ENCODE results near the gene SPCS1. TPM values are rescaled to one million over a fixed set of nuclear protein-coding genes. Genes with fewer than 3 reads are reported as not detected.

SPCS1 gene
- total and polyA plus RNA-seq, 4 donors: 57.2 to 119 (median 90.6) TPM

GRCh38 chr3:52679199-52679538, 26.7 kb upstream of the SPCS1 start:
- Histone ChIP-seq H3K4me3 (ENCODE audit: low read length in 2 of 2) (no peak overlapping the region), H3K27me3 (ENCODE audit: control insufficient read depth in 1 of 2, insufficient read depth in 2 of 2, low read length in 1 of 2) (no peaks in the 10 kb centered on the region), H3K36me3 (ENCODE audit: control insufficient read depth in 1 of 2, insufficient read depth in 2 of 2, low read length in 1 of 2) (peaks cover 2 to 5% of the 10 kb centered on the region in 2 donors), H3K27ac (ENCODE audit: low read depth in 1 of 2, low read length in 2 of 2) (no peak overlapping the region), H3K4me1 (ENCODE audit: control insufficient read depth in 1 of 2, insufficient read depth in 2 of 2, low read length in 2 of 2) (peaks cover 0 to 3% of the 10 kb centered on the region in 2 donors), H3K9me3 (ENCODE audit: control insufficient read depth, low read length) (no peaks in the 10 kb centered on the region)
- no peak for ATAC-seq (ENCODE audit: low FRiP score)
- WGBS, 2 donors: 91 to 95% methylated on average over 3 of the region's 3 CpGs
- no peak for DNase-seq
- intact Hi-C loops (cut with DNase I): no loop called here

DNA sequence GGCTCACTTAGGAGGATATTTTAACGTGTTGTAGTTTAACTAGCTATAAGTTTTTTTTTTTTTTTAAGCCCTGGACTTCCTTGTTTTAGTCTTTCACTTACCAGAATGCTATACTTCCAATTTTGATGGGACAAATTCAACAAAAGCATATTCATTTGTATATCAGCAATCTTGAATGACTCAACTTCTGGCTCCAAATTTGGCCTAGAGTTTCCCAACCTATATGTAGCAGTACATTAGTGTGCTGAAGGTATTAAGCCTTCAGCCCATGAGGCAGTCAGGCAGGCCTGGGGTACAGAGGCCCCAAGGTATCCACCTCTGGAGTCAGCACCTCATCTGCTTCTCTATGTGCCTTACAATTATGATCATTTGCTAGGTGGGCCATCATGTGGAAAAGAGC, 26.1 kb upstream of the SPCS1 start:
- Histone ChIP-seq H3K27me3 (ENCODE audit: control insufficient read depth in 1 of 2, insufficient read depth in 2 of 2, low read length in 1 of 2) (no peaks in the 10 kb centered on the region), H3K36me3 (ENCODE audit: control insufficient read depth in 1 of 2, insufficient read depth in 2 of 2, low read length in 1 of 2) (peaks cover 2 to 5% of the 10 kb centered on the region in 2 donors), H3K27ac (ENCODE audit: low read depth in 1 of 2, low read length in 2 of 2) (no peak overlapping the region), H3K9me3 (ENCODE audit: control insufficient read depth, low read length) (no peaks in the 10 kb centered on the region), H3K4me3 (ENCODE audit: low read length in 2 of 2) (no peak overlapping the region), H3K4me1 (ENCODE audit: control insufficient read depth in 1 of 2, insufficient read depth in 2 of 2, low read length in 2 of 2) (peaks cover 0 to 3% of the 10 kb centered on the region in 2 donors)
- intact Hi-C loops (cut with DNase I): loop anchor here in 1 of 2 donors (5.0 kb wide), 1 partner anchor 217 kb away; the partner anchor contains the start of gene STIMATE
- no peak for ATAC-seq (ENCODE audit: low FRiP score)
- DNase-seq: no peak
- 65 to 80% methylated on average over 1 of the region's 1 CpG for WGBS, 2 donors

GRCh38 chr3:52681596-52681995, 24.3 kb upstream of the SPCS1 start:
- no peak overlapping the region for H3K4me3 ChIP-seq (ENCODE audit: low read length in 2 of 2)
- peaks cover 2 to 5% of the 10 kb centered on the region in 2 donors for H3K36me3 ChIP-seq (ENCODE audit: control insufficient read depth in 1 of 2, insufficient read depth in 2 of 2, low read length in 1 of 2)
- H3K27me3 ChIP-seq (ENCODE audit: control insufficient read depth in 1 of 2, insufficient read depth in 2 of 2, low read length in 1 of 2): no peaks in the 10 kb centered on the region
- H3K27ac ChIP-seq (ENCODE audit: low read depth in 1 of 2, low read length in 2 of 2): no peak overlapping the region
- H3K4me1 ChIP-seq (ENCODE audit: control insufficient read depth in 1 of 2, insufficient read depth in 2 of 2, low read length in 2 of 2): peaks cover 0 to 3% of the 10 kb centered on the region in 2 donors
- ATAC-seq (ENCODE audit: low FRiP score) (no peak), DNase-seq (no peak)
- intact Hi-C loops (cut with DNase I): loop anchor here in 1 of 2 donors (5.0 kb wide), 1 partner anchor 216 kb away; the partner anchor contains the start of gene STIMATE
- no peaks in the 10 kb centered on the region for H3K9me3 ChIP-seq (ENCODE audit: control insufficient read depth, low read length)
- 82 to 89% methylated on average over 3 of the region's 3 CpGs for WGBS, 2 donors

- no peaks in the 10 kb centered on the region for H3K9me3 ChIP-seq (ENCODE audit: control insufficient read depth, low read length)
- peaks cover 2 to 5% of the 10 kb centered on the region in 2 donors for H3K36me3 ChIP-seq (ENCODE audit: control insufficient read depth in 1 of 2, insufficient read depth in 2 of 2, low read length in 1 of 2)
- DNase-seq (no peak), ATAC-seq (ENCODE audit: low FRiP score) (no peak)
- peaks cover 0 to 3% of the 10 kb centered on the region in 2 donors for H3K4me1 ChIP-seq (ENCODE audit: control insufficient read depth in 1 of 2, insufficient read depth in 2 of 2, low read length in 2 of 2)
- intact Hi-C loops (cut with DNase I): loop anchor here in 1 of 2 donors (5.0 kb wide), 1 partner anchor 215 kb away; the partner anchor contains the start of gene STIMATE
- H3K27ac ChIP-seq (ENCODE audit: low read depth in 1 of 2, low read length in 2 of 2): no peak overlapping the region
- no peak overlapping the region for H3K4me3 ChIP-seq (ENCODE audit: low read length in 2 of 2)
- no peaks in the 10 kb centered on the region for H3K27me3 ChIP-seq (ENCODE audit: control insufficient read depth in 1 of 2, insufficient read depth in 2 of 2, low read length in 1 of 2)
These were observed 23.9 kb upstream of the SPCS1 start for GRCh38 chr3:52682016-52682415.

GRCh38 chr3:52683611-52684010, 22.3 kb upstream of the SPCS1 start:
- Histone ChIP-seq H3K27ac (ENCODE audit: low read depth in 1 of 2, low read length in 2 of 2) (no peak overlapping the region), H3K27me3 (ENCODE audit: control insufficient read depth in 1 of 2, insufficient read depth in 2 of 2, low read length in 1 of 2) (no peaks in the 10 kb centered on the region), H3K9me3 (ENCODE audit: control insufficient read depth, low read length) (no peaks in the 10 kb centered on the region), H3K36me3 (ENCODE audit: control insufficient read depth in 1 of 2, insufficient read depth in 2 of 2, low read length in 1 of 2) (peaks cover 0 to 3% of the 10 kb centered on the region in 2 donors), H3K4me3 (ENCODE audit: low read length in 2 of 2) (no peak overlapping the region), H3K4me1 (ENCODE audit: control insufficient read depth in 1 of 2, insufficient read depth in 2 of 2, low read length in 2 of 2) (peaks cover 0 to 3% of the 10 kb centered on the region in 2 donors)
- ATAC-seq (ENCODE audit: low FRiP score) (no peak), DNase-seq (peak; percentile 73 to 79)
- WGBS, 2 donors: 7 to 41% methylated on average over 6 of the region's 6 CpGs
- intact Hi-C loops (cut with DNase I): loop anchor here in 1 of 2 donors (5.0 kb wide), 1 partner anchor 214 kb away; the partner anchor contains the start of gene STIMATE

GRCh38 chr3:52684184-52684583, 21.7 kb upstream of the SPCS1 start:
- Histone ChIP-seq H3K4me1 (ENCODE audit: control insufficient read depth in 1 of 2, insufficient read depth in 2 of 2, low read length in 2 of 2) (peaks cover 0 to 3% of the 10 kb centered on the region in 2 donors), H3K27me3 (ENCODE audit: control insufficient read depth in 1 of 2, insufficient read depth in 2 of 2, low read length in 1 of 2) (no peaks in the 10 kb centered on the region), H3K27ac (ENCODE audit: low read depth in 1 of 2, low read length in 2 of 2) (no peak overlapping the region), H3K36me3 (ENCODE audit: control insufficient read depth in 1 of 2, insufficient read depth in 2 of 2, low read length in 1 of 2) (peaks cover 0 to 7% of the 10 kb centered on the region in 2 donors), H3K4me3 (ENCODE audit: low read length in 2 of 2) (no peak overlapping the region), H3K9me3 (ENCODE audit: control insufficient read depth, low read length) (no peaks in the 10 kb centered on the region)
- ATAC-seq (ENCODE audit: low FRiP score): no peak
- DNase-seq: no peak
- WGBS, 2 donors: 55 to 61% methylated on average over 5 of the region's 5 CpGs
- intact Hi-C loops (cut with DNase I): loop anchor here in 1 of 2 donors (5.0 kb wide), 1 partner anchor 213 kb away; the partner anchor contains the start of gene STIMATE

DNA sequence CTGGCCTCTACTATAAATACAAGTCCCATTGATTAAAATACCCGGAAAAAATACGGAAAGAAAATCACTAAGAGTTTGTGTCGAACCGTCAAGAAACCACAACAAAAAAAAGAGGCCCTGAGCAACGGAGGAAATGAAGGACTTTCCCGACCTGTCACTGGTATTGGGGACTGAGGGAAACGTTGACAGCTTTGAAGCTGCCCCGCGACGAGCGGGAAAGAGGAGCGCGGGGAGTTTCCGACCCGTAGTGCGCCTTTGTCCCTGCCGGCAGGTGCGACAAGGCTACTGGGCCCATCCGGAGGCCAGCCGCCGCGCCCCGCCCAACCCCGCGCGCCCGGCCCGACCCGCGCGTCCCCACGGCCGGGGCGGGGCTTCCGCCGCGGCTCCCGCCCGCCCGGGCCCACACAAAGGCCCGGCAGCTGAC, 20.6 kb upstream of the SPCS1 start:
- peak; percentile 93 for ATAC-seq (ENCODE audit: low FRiP score)
- H3K27ac ChIP-seq (ENCODE audit: low read depth in 1 of 2, low read length in 2 of 2): peak overlapping the region; percentile 72 to 92
- 0 to 1% methylated on average over 20 to 41 of the region's 41 CpGs for WGBS, 2 donors
- H3K27me3 ChIP-seq (ENCODE audit: control insufficient read depth in 1 of 2, insufficient read depth in 2 of 2, low read length in 1 of 2): no peaks in the 10 kb centered on the region
- no peaks in the 10 kb centered on the region for H3K9me3 ChIP-seq (ENCODE audit: control insufficient read depth, low read length)
- intact Hi-C loops (cut with DNase I): no loop called here
- DNase-seq: peak; percentile 84 to 91
- peaks cover 0 to 3% of the 10 kb centered on the region in 2 donors for H3K4me1 ChIP-seq (ENCODE audit: control insufficient read depth in 1 of 2, insufficient read depth in 2 of 2, low read length in 2 of 2)
- peak overlapping the region; percentile 62 to 86 for H3K4me3 ChIP-seq (ENCODE audit: low read length in 2 of 2)
- peaks cover 3 to 7% of the 10 kb centered on the region in 2 donors for H3K36me3 ChIP-seq (ENCODE audit: control insufficient read depth in 1 of 2, insufficient read depth in 2 of 2, low read length in 1 of 2)

GRCh38 chr3:52685709-52686691, 19.9 kb upstream of the SPCS1 start, which contains the start of the genes GNL3 and PBRM1:
TSS of gene GNL3 (plus strand) at chr3:52686032. CDS start at chr3:52686093, 61 bp downstream.
TSS of gene PBRM1 (minus strand) at chr3:52685913.
- Histone ChIP-seq H3K27me3 (ENCODE audit: control insufficient read depth in 1 of 2, insufficient read depth in 2 of 2, low read length in 1 of 2) (no peaks in the 10 kb centered on the region), H3K27ac (ENCODE audit: low read depth in 1 of 2, low read length in 2 of 2) (peak within 1 kb of the TSS; percentile 72 to 92), H3K4me1 (ENCODE audit: control insufficient read depth in 1 of 2, insufficient read depth in 2 of 2, low read length in 2 of 2) (peaks cover 0 to 3% of the 10 kb centered on the region in 2 donors), H3K4me3 (ENCODE audit: low read length in 2 of 2) (peak within 1 kb of the TSS; percentile 62 to 86), H3K36me3 (ENCODE audit: control insufficient read depth in 1 of 2, insufficient read depth in 2 of 2, low read length in 1 of 2) (peaks cover 3 to 7% of the 10 kb centered on the region in 2 donors), H3K9me3 (ENCODE audit: control insufficient read depth, low read length) (no peaks in the 10 kb centered on the region)
- ATAC-seq (ENCODE audit: low FRiP score) (peak; percentile 98), DNase-seq (peak; percentile 97 to 98)
- WGBS, 2 donors: 0 to 1% methylated on average over 67 to 82 of the region's 82 CpGs
- intact Hi-C loops (cut with DNase I): no loop called here
